IMR-90 (cell line): Measurements from ENCODE around the gene JADE2. TPM values are rescaled to one million over a fixed set of nuclear protein-coding genes. Genes with fewer than 3 reads are reported as not detected.

Experiments
- ATAC-seq: fragments of 200-7000 bp; cut with Tn5 transposase; 2 replicates; pipeline ENCODE4 v1.9.1; 2020; ENCODE audit warnings: low read depth, mild to moderate bottlenecking, moderate library complexity
- BruUV-seq: library from RNA; stranded (reverse); fragments of 400-500 nt; replicated peaks from 2 replicates; lab custom pipeline; 2021; lab: Mats Ljungman, UMichigan
- CTCF ChIA-PET: fragments of 300-600 bp; formaldehyde crosslinking; extraction: SDS; loops from one replicate; lab custom pipeline; 2021; ENCODE audit warnings: antibody characterized with exemption; lab: Yijun Ruan, JAX
- POLR2A ChIA-PET: fragments of 300-600 bp; sonication (Branson Sonifier 250); formaldehyde crosslinking; loops from one replicate; lab custom pipeline; 2022; ENCODE audit warnings: antibody characterized with exemption; ENCODE audit not compliant: unreplicated experiment; lab: Charles Lee
- DNase-seq: peaks from one replicate; pipeline ENCODE4 v3.0.0; 2013
- H2AFZ ChIP-seq: replicated peaks from 2 replicates; pipeline ENCODE3; 2013; ENCODE audit warnings: low read length, mild to moderate bottlenecking; ENCODE audit not compliant: poor library complexity
- H2AK5ac ChIP-seq: 2 replicates; pipeline ENCODE4 v1.6.1; 2013; ENCODE audit warnings: low read depth, low read length, inconsistent platforms
- H2AK9ac ChIP-seq: replicated peaks from 2 replicates; pipeline ENCODE3; 2013; ENCODE audit warnings: mild to moderate bottlenecking, low read depth, low read length, moderate library complexity; ENCODE audit not compliant: poor library complexity
- H2BK120ac ChIP-seq: 2 replicates; pipeline ENCODE4 v1.6.1; 2013; ENCODE audit warnings: low read depth, low read length, inconsistent platforms
- H2BK15ac ChIP-seq: 3 replicates; pipeline ENCODE4 v1.6.1; 2013; ENCODE audit warnings: low read depth, low read length, inconsistent platforms
- H2BK20ac ChIP-seq: 2 replicates; pipeline ENCODE4 v1.6.1; 2013; ENCODE audit warnings: low read depth, mild to moderate bottlenecking, inconsistent platforms, low read length, moderate library complexity
- H2BK5ac ChIP-seq: 2 replicates; pipeline ENCODE4 v1.6.1; 2013; ENCODE audit warnings: mild to moderate bottlenecking, low read depth, low read length, inconsistent platforms; ENCODE audit not compliant: poor library complexity, severe bottlenecking
- H3K14ac ChIP-seq: replicated peaks from 2 replicates; pipeline ENCODE4 v1.6.1; 2013; ENCODE audit warnings: low read depth, low read length, inconsistent platforms
- H3K18ac ChIP-seq: 2 replicates; pipeline ENCODE4 v1.6.1; 2013; ENCODE audit warnings: low read depth, low read length, control low read depth
- H3K23ac ChIP-seq: 2 replicates; pipeline ENCODE4 v1.6.1; 2013; ENCODE audit warnings: low read depth, low read length, inconsistent platforms
- H3K27ac ChIP-seq: 2 replicates; pipeline ENCODE4 v1.5.1; 2013; ENCODE audit warnings: mild to moderate bottlenecking, control low read depth, low read length; ENCODE audit not compliant: insufficient read depth
- H3K27me3 ChIP-seq: 2 replicates; pipeline ENCODE4 v1.6.1; 2013; ENCODE audit warnings: low read length; ENCODE audit not compliant: control insufficient read depth, insufficient read depth
- H3K36me3 ChIP-seq: 2 replicates; pipeline ENCODE4 v1.6.1; 2013; ENCODE audit warnings: low read length, mixed read lengths; ENCODE audit not compliant: control insufficient read depth, insufficient read depth
- H3K4ac ChIP-seq: 2 replicates; pipeline ENCODE4 v1.6.1; 2013; ENCODE audit warnings: low read depth, low read length, inconsistent platforms
- H3K4me1 ChIP-seq: 2 replicates; pipeline ENCODE4 v1.6.1; 2013; ENCODE audit warnings: low read length, mixed read lengths; ENCODE audit not compliant: control insufficient read depth, insufficient read depth
- H3K4me2 ChIP-seq: 2 replicates; pipeline ENCODE4 v1.6.1; 2013; ENCODE audit warnings: low read depth, mild to moderate bottlenecking, control low read depth, low read length, moderate library complexity
- H3K4me3 ChIP-seq: 2 replicates; pipeline ENCODE4 v1.5.1; 2013; ENCODE audit warnings: low read depth, mild to moderate bottlenecking, control low read depth, low read length, moderate library complexity; ENCODE audit not compliant: insufficient read depth
- H3K56ac ChIP-seq: 2 replicates; pipeline ENCODE4 v1.6.1; 2013; ENCODE audit warnings: low read length, inconsistent platforms; ENCODE audit not compliant: insufficient read depth; ENCODE audit errors: extremely low read depth
- H3K79me1 ChIP-seq, 2 experiments: 2 replicates each; pipeline ENCODE4 v1.6.1; 2013; ENCODE audit warnings: low read length in 2 of 2, inconsistent platforms in 1 of 2, low read depth in 1 of 2
- H3K9ac ChIP-seq: 2 replicates; pipeline ENCODE4 v1.6.1; 2013; ENCODE audit warnings: low read depth, low read length, control low read depth
- H3K9me1 ChIP-seq: 2 replicates; pipeline ENCODE4 v1.6.1; 2013; ENCODE audit warnings: low read length, inconsistent platforms; ENCODE audit not compliant: insufficient read depth
- H3K9me3 ChIP-seq: 2 replicates; pipeline ENCODE4 v1.6.1; 2013; ENCODE audit warnings: low read length; ENCODE audit not compliant: control insufficient read depth, insufficient read depth
- H4K20me1 ChIP-seq: 2 replicates; pipeline ENCODE4 v1.6.1; 2013; ENCODE audit warnings: low read length, inconsistent platforms; ENCODE audit not compliant: insufficient read depth
- H4K5ac ChIP-seq: 2 replicates; pipeline ENCODE4 v1.6.1; 2013; ENCODE audit warnings: mild to moderate bottlenecking, low read depth, low read length, control low read depth
- H4K8ac ChIP-seq, 2 experiments: 2 replicates each; pipeline ENCODE4 v1.6.1; 2013; ENCODE audit warnings: low read depth in 2 of 2, low read length in 2 of 2, control low read depth in 1 of 2, inconsistent platforms in 1 of 2
- H4K91ac ChIP-seq: 2 replicates; pipeline ENCODE4 v1.6.1; 2013; ENCODE audit warnings: low read depth, low read length, inconsistent platforms; ENCODE audit not compliant: insufficient read depth
- CEBPB ChIP-seq: IDR thresholded peaks from 2 replicates; pipeline ENCODE4 v1.6.1; 2012; ENCODE audit warnings: low read depth, low read length, improper control_type of control experiment
- CTCF ChIP-seq: conservative IDR thresholded peaks from 2 replicates; pipeline ENCODE4 v1.5.1; 2012; ENCODE audit warnings: mild to moderate bottlenecking, low read depth, low read length, improper control_type of control experiment
- FOS ChIP-seq: fragments of 150-350 bp; IDR thresholded peaks from 2 replicates; pipeline ENCODE4 v1.6.1; 2016; ENCODE audit warnings: low read depth, low read length
- MXI1 ChIP-seq: IDR thresholded peaks from 2 replicates; pipeline ENCODE4 v1.6.1; 2012; ENCODE audit warnings: low read depth, mild to moderate bottlenecking, low read length, moderate library complexity, borderline replicate concordance
- NFE2L2 ChIP-seq: fragments of 150-350 bp; IDR thresholded peaks from 2 replicates; pipeline ENCODE4 v1.6.1; 2016; ENCODE audit warnings: low read depth, mild to moderate bottlenecking, low read length
- POLR2A ChIP-seq: IDR thresholded peaks from 2 replicates; pipeline ENCODE4 v1.6.1; 2012; ENCODE audit warnings: mild to moderate bottlenecking, low read depth, low read length
- RAD21 ChIP-seq: IDR thresholded peaks from 2 replicates; pipeline ENCODE4 v1.6.1; 2012; ENCODE audit warnings: low read length, improper control_type of control experiment
- RCOR1 ChIP-seq: IDR thresholded peaks from 2 replicates; pipeline ENCODE4 v1.6.1; 2012; ENCODE audit warnings: mild to moderate bottlenecking, low read length, improper control_type of control experiment; ENCODE audit not compliant: insufficient replicate concordance
- RFX5 ChIP-seq: IDR thresholded peaks from 2 replicates; pipeline ENCODE4 v1.8.0; 2012; ENCODE audit warnings: low read depth, mild to moderate bottlenecking, low read length, moderate library complexity
- SMC3 ChIP-seq: fragments of 150-350 bp; IDR thresholded peaks from 2 replicates; pipeline ENCODE4 v1.6.1; 2016; ENCODE audit warnings: low read depth, mild to moderate bottlenecking, antibody characterized with exemption, low read length, moderate library complexity
- USF2 ChIP-seq: fragments of 150-350 bp; IDR thresholded peaks from 2 replicates; pipeline ENCODE4 v1.6.1; 2017; ENCODE audit warnings: mild to moderate bottlenecking, antibody characterized with exemption, low read length, low read depth
- WGBS, 2 experiments: methylation state at CpG; one replicate each; pipeline versions ENCODE4 v1.1.5 to v1.1.7; 2013; ENCODE audit warnings: missing lambda C conversion rate in 2 of 2; ENCODE audit not compliant: insufficient read length in 1 of 2; ENCODE audit errors: extremely low coverage in 2 of 2; 5-methylcytosine and 5-hydroxymethylcytosine counted together
- dilution Hi-C: fragments of 300-500 bp; cut with HindIII; formaldehyde crosslinking; loops from one replicate; pipeline ENCODE4 v1.14.3; 2018; ENCODE audit warnings: low sequenced_read_pairs; ENCODE audit not compliant: unreplicated experiment
- in situ Hi-C: fragments of 300-500 bp; cut with MboI; formaldehyde crosslinking; loops from 3 replicates; pipeline ENCODE4 v1.14.3; 2019; ENCODE audit warnings: low sequenced_read_pairs, inconsistent platforms, mixed read lengths
- intact Hi-C: fragments of 100-400 bp; cut with micrococcal nuclease; formaldehyde crosslinking; loops from 2 replicates; pipeline ENCODE4 v1.10.0; 2022
- polyA plus RNA-seq, 3 experiments: library from polyadenylated mRNA; depleted of rRNA; stranded (reverse); fragments of >200 nt; gene quantifications; 2 replicates each; pipeline ENCODE4 v1.2.3, GENCODE V29; 2012; ENCODE audit warnings: low replicate concordance in 1 of 3
- total RNA-seq: library from RNA; depleted of rRNA; stranded (reverse); fragments of >200 nt; gene quantifications from 2 replicates; pipeline ENCODE4 v1.2.3, GENCODE V29; 2012

The JADE2 gene
- total and polyA plus RNA-seq, 2 of the 4 experiments (the other 2 are of a cell fraction), result 13.3 to 14.9 TPM

GRCh38 chr5:134515801-134516200 is 9.7 kb upstream of the JADE2 start:
- H3K4me1 ChIP-seq, result peaks cover 18% of the 10 kb centered on the region
- no peak overlapping the region for H3K4me2 ChIP-seq
- H3K4ac ChIP-seq, result no peak overlapping the region
- H3K9me3 ChIP-seq, result no peaks in the 10 kb centered on the region
- no peak overlapping the region for H3K23ac ChIP-seq
- H2BK15ac ChIP-seq, result no peak overlapping the region
- H2BK5ac ChIP-seq, result no peak overlapping the region
- no peak overlapping the region for H2AK9ac ChIP-seq
- H4K91ac ChIP-seq, result no peak overlapping the region
- WGBS, 2 experiments, result 86% methylated on average over 1 of the region's 5 CpGs; no CpG with 5 or more reads in 1 of the 2 experiments
- BruUV-seq, result no TSS peak
- no peak overlapping the region for H2BK120ac ChIP-seq
- no peak overlapping the region for H4K5ac ChIP-seq
- no peak for TF ChIP-seq RFX5
- no peak for TF ChIP-seq FOS
- no peak for TF ChIP-seq CTCF
- no peak for TF ChIP-seq RCOR1
- no peak for TF ChIP-seq RAD21
- TF ChIP-seq MXI1, result no peak
- TF ChIP-seq POLR2A, result no peak
- no peak for TF ChIP-seq NFE2L2
- no peak for TF ChIP-seq CEBPB
- no peak for TF ChIP-seq SMC3
- TF ChIP-seq USF2, result no peak
- H4K8ac ChIP-seq, result no peak overlapping the region
- ChIA-PET POLR2A (no interaction called here), CTCF (no interaction called here)
- no peak overlapping the region for H2AK5ac ChIP-seq
- peaks cover 18% of the 10 kb centered on the region for H3K9me1 ChIP-seq
- ATAC-seq (no peak), DNase-seq (no peak)
- dilution Hi-C loops, result no loop called here
- no peaks in the 10 kb centered on the region for H4K20me1 ChIP-seq
- peaks cover 5% of the 10 kb centered on the region for H3K27me3 ChIP-seq
- intact Hi-C loops, result no loop called here
- no peak overlapping the region for H3K18ac ChIP-seq
- H3K9ac ChIP-seq, result no peak overlapping the region
- H3K4me3 ChIP-seq, result no peak overlapping the region
- no peak overlapping the region for H3K56ac ChIP-seq
- H3K27ac ChIP-seq, result no peak overlapping the region
- in situ Hi-C loops, result no loop called here
- no peaks in the 10 kb centered on the region for H3K36me3 ChIP-seq
- no peaks in the 10 kb centered on the region for H3K79me1 ChIP-seq
- no peak overlapping the region for H2BK20ac ChIP-seq
- no peak overlapping the region for H2AFZ ChIP-seq
- H3K14ac ChIP-seq, result no peak overlapping the region
